ENCODE measurements around the gene DLG2.

- TF ChIP-seq POU2F2 (IDR thresholded peaks at IDR 0.05; ENCODE audit: low read depth, low read length) (no peak), POLR2A (IDR thresholded peaks at IDR 0.05; ENCODE audit: low read depth, low read length) (no peak), TAF1 (IDR thresholded peaks at IDR 0.05; ENCODE audit: low read depth, low read length) (no peak)
Measured at GRCh38 chr11:83922318-83922717, 1704.8 kb downstream of the DLG2 start.

Data from GM12891 (cell line).